DOHH2 (cell line): Measurements from ENCODE around the gene TMEM88.

ENCODE experiments used
- EZH2phosphoT487 ChIP-seq: fragments of 200-600 bp; sonication (generic); IDR thresholded peaks from 2 replicates; pipeline ENCODE4 v1.6.1; 2017; ENCODE audit warnings: borderline replicate concordance, mild to moderate bottlenecking, antibody characterized with exemption, low read length, moderate library complexity, mixed read lengths
- TF ChIP-seq, protein P1 (sequence below): fragments of 200-600 bp; sonication (generic); IDR thresholded peaks from one replicate; pipeline ENCODE4 v1.5.1; 2014; ENCODE audit warnings: antibody characterized with exemption, mild to moderate bottlenecking, low read depth, low read length; ENCODE audit not compliant: poor library complexity, severe bottlenecking

DNA sequence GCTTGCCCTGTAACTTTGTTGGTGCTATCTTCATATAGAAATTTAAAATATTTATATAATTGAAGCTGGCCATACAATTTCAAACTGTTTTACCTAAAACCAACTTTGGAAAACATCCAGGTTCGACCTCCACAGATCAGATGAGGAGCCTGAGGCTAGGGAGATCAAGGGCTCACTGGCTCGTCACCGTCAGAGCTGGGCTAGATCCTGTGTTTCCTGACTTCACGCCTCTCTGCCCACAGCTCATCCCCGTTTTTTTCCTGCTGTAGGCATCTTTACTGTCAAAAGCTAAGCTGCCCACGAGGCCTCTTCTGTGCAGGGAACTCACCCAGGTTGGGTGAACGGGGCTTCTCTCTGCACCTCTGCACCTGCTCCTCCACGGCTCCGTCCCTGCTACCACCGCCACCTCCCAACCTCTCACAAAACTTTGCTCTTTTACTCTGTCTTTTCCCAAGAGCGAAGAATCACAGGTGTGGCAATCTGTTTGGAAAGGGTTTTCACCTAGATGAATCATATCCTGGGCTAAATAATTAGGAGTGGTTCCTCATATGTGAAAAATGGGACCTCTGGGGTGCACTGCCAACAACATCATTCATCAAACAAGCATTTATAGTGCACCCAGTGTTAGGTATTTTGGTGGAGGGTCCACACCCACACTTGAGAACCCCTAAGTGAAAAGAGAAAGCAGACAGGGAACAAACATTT is 45.6 kb upstream of the TMEM88 start:
- TF ChIP-seq, protein P1, sequence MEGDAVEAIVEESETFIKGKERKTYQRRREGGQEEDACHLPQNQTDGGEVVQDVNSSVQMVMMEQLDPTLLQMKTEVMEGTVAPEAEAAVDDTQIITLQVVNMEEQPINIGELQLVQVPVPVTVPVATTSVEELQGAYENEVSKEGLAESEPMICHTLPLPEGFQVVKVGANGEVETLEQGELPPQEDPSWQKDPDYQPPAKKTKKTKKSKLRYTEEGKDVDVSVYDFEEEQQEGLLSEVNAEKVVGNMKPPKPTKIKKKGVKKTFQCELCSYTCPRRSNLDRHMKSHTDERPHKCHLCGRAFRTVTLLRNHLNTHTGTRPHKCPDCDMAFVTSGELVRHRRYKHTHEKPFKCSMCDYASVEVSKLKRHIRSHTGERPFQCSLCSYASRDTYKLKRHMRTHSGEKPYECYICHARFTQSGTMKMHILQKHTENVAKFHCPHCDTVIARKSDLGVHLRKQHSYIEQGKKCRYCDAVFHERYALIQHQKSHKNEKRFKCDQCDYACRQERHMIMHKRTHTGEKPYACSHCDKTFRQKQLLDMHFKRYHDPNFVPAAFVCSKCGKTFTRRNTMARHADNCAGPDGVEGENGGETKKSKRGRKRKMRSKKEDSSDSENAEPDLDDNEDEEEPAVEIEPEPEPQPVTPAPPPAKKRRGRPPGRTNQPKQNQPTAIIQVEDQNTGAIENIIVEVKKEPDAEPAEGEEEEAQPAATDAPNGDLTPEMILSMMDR: no peak
- TF ChIP-seq EZH2phosphoT487: no peak
